ENCODE results near the gene PERM1. TPM values are rescaled to one million over a fixed set of nuclear protein-coding genes. Genes with fewer than 3 reads are reported as not detected.

The PERM1 gene
- total and polyA plus RNA-seq, 2 of the 8 experiments (the other 6 are each of a cell fraction or from before 2014, with no cell fraction given), result not detected

DNA sequence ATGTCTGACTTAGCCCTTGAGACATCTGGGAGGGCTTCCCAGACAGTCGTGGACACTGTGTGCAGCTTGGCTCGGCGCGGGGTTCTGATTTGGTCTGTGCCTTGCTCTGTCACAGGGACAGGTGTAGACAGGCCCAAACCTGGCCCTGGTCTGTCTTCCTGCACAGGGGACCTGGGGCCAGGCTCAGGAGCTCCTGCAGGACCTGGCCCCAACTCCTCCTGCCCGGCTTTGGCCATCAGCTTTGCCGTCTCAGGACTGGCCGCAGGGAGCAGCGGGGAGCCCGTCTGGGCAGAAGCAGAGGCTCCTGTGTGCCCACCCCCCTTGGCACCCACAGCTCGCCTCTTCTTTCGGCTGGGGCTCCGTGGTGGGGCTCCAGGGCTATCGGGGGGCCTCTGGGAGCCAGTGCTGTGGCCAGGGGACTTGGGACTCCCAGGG lies 1.7 kb downstream of the PERM1 start:
- H3K4me3 ChIP-seq (ENCODE audit: extremely low read depth in 1 of 4, insufficient read depth in 2 of 4, low read depth in 3 of 4, low read length in 4 of 4), result no peak overlapping the region

More for the DNA sequence above, 1.7 kb downstream of the PERM1 start:
- Histone ChIP-seq H4K5ac (ENCODE audit: insufficient read length, low read depth, low read length) (no peak overlapping the region), H3K4ac (replicated peaks; ENCODE audit: insufficient read length, low read depth, low read length) (no peak overlapping the region), H4K91ac (replicated peaks; ENCODE audit: insufficient read length, low read length) (no peak overlapping the region), H3K4me2 (ENCODE audit: insufficient read depth in 1 of 2, low read depth in 2 of 2, low read length in 2 of 2) (no peak overlapping the region), H2AK5ac (ENCODE audit: low read depth, low read length) (no peak overlapping the region), H2AFZ (ENCODE audit: low read length) (no peak overlapping the region), H2BK12ac (ENCODE audit: low read depth, low read length) (no peak overlapping the region), H3K18ac (ENCODE audit: extremely low read depth, low read length) (no peak overlapping the region), H3K79me2 (ENCODE audit: control insufficient read depth in 1 of 2, insufficient read depth in 2 of 2, low read length in 2 of 2) (no peaks in the 10 kb centered on the region), H2BK5ac (ENCODE audit: low read depth, low read length) (no peak overlapping the region), H3K79me1 (ENCODE audit: low read depth, low read length) (no peaks in the 10 kb centered on the region), H3K23me2 (ENCODE audit: low read depth, low read length) (peaks cover 2% of the 10 kb centered on the region; the same call in 1 of the 2 replicates), H3K36me3 (ENCODE audit: control insufficient read depth in 2 of 4, insufficient read depth in 4 of 4, low read length in 3 of 4) (no peaks in the 10 kb centered on the region), H3K4me1 (replicated peaks in 1 of 4; ENCODE audit: control insufficient read depth in 3 of 4, insufficient read depth in 4 of 4, low read length in 3 of 4) (peaks cover 0 to 10% (median under 1%) of the 10 kb centered on the region in 4 experiments; a peak in 4 of 7 replicates), H3K27me3 (replicated peaks in 1 of 4; ENCODE audit: control insufficient read depth in 3 of 4, extremely low read depth in 1 of 4, insufficient read depth in 3 of 4, low read length in 3 of 4) (peaks cover 0 to 17% (median 7%) of the 10 kb centered on the region in 4 experiments; a peak in 4 of 7 replicates), H3K27ac (ENCODE audit: low read depth, low read length) (no peak overlapping the region), H2BK15ac (ENCODE audit: low read length) (0 out of 2 replicates have a peak overlapping the region, but pooled peaks have one; percentile 61), H3K14ac (ENCODE audit: insufficient read length) (no peak overlapping the region), H3K9ac (replicated peaks in 1 of 4; ENCODE audit: extremely low read depth in 1 of 4, low read depth in 3 of 4, low read length in 3 of 4) (no peak overlapping the region), H3K9me3 (ENCODE audit: insufficient read depth in 2 of 2, low read depth in 1 of 2, low read length in 1 of 2) (no peaks in the 10 kb centered on the region), H2BK20ac (ENCODE audit: low read length) (no peak overlapping the region), H2BK120ac (replicated peaks; ENCODE audit: low read depth, low read length) (no peak overlapping the region), H3K56ac (replicated peaks; ENCODE audit: insufficient read length, low read depth, low read length) (no peak overlapping the region), H4K20me1 (replicated peaks in 1 of 2; ENCODE audit: control insufficient read depth in 1 of 2, insufficient read depth in 2 of 2, low read length in 2 of 2) (peaks cover 0 to 12% of the 10 kb centered on the region in 2 experiments), H4K8ac (ENCODE audit: extremely low read depth, insufficient read depth, low read length) (peak overlapping the region; percentile 68; the same call in 1 of the 2 replicates), H3K23ac (ENCODE audit: insufficient read length) (no peak overlapping the region)
- CTCF ChIA-PET (ENCODE audit: partially characterized antibody), result interaction anchor here (0.8 to 6.9 kb wide), 9 partner anchors 12 to 311 kb away, joined by 3 to 86 read pairs (median 7); partner anchors contain the start of genes HES4 and ISG15
- WGBS, 2 experiments (ENCODE audit: extremely low coverage in 1 of 2, insufficient coverage in 1 of 2, insufficient read length in 1 of 2, insufficient replicate concordance in 2 of 2, low coverage in 1 of 2, low lambda C conversion rate in 2 of 2, missing lambda C conversion rate in 1 of 2), result 94% methylated on average over 9 of the region's 13 CpGs; no CpG with 5 or more reads in 1 of the 2 experiments
- FAIRE-seq (no peak), DNase-seq (ENCODE audit: low read depth in 1 of 2, low spot score in 2 of 2) (no peak)
- TF ChIP-seq SAP30 (IDR thresholded peaks at IDR 0.05; ENCODE audit: insufficient read depth, insufficient replicate concordance, low read length) (no peak), CHD2 (IDR thresholded peaks at IDR 0.05; ENCODE audit: low read length) (no peak), TEAD4 (IDR thresholded peaks at IDR 0.05; ENCODE audit: low read depth, low read length) (no peak), RNF2 (IDR thresholded peaks at IDR 0.05; ENCODE audit: borderline replicate concordance, low read depth, low read length, missing control alignments, poor library complexity, severe bottlenecking) (no peak), EP300 (IDR thresholded peaks at IDR 0.05; ENCODE audit: borderline replicate concordance in 1 of 2, low read depth in 2 of 2, low read length in 2 of 2) (no peak), CEBPB (IDR thresholded peaks at IDR 0.05; ENCODE audit: low read depth, low read length) (no peak)
- TF ChIP-seq, protein P1, sequence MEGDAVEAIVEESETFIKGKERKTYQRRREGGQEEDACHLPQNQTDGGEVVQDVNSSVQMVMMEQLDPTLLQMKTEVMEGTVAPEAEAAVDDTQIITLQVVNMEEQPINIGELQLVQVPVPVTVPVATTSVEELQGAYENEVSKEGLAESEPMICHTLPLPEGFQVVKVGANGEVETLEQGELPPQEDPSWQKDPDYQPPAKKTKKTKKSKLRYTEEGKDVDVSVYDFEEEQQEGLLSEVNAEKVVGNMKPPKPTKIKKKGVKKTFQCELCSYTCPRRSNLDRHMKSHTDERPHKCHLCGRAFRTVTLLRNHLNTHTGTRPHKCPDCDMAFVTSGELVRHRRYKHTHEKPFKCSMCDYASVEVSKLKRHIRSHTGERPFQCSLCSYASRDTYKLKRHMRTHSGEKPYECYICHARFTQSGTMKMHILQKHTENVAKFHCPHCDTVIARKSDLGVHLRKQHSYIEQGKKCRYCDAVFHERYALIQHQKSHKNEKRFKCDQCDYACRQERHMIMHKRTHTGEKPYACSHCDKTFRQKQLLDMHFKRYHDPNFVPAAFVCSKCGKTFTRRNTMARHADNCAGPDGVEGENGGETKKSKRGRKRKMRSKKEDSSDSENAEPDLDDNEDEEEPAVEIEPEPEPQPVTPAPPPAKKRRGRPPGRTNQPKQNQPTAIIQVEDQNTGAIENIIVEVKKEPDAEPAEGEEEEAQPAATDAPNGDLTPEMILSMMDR (IDR thresholded peaks at IDR 0.05; ENCODE audit: control extremely low read depth in 1 of 3, insufficient read depth in 1 of 3, low read depth in 1 of 3, low read length in 3 of 3), result no peak
- POLR2A ChIA-PET (ENCODE audit: partially characterized antibody), result interaction anchor here (0.5 to 1.5 kb wide), 5 partner anchors 9 to 58 kb away, joined by 3 to 5 read pairs (median 3); partner anchors contain the start of gene HES4
